H1 (cell line): ENCODE results near the gene ELMO3.

Experiments used
- ASH2L ChIP-seq: fragments of 200-600, 300-600 bp; sonication (generic); IDR thresholded peaks from one replicate; pipeline ENCODE4 v1.7.1; 2017; ENCODE audit warnings: low read length
- ATF2 ChIP-seq: IDR thresholded peaks from 2 replicates; pipeline ENCODE4 v1.6.1; 2012; ENCODE audit warnings: low read length, inconsistent platforms
- CBX5 ChIP-seq: fragments of 300-800, 300-1000 bp; sonication (generic); IDR thresholded peaks from 2 replicates; pipeline ENCODE4 v1.7.1; 2016; ENCODE audit warnings: antibody characterized with exemption, low read length, low read depth
- CREB1 ChIP-seq: IDR thresholded peaks from 2 replicates; pipeline ENCODE4 v1.6.1; 2012; ENCODE audit warnings: inconsistent platforms
- EP300 ChIP-seq, 2 experiments: IDR thresholded peaks; 1 replicate in 1 of 2; 2 replicates in 1 of 2; pipeline ENCODE4 v1.6.1; 2011 to 2012; ENCODE audit warnings: low read depth in 2 of 2, low read length in 2 of 2, mild to moderate bottlenecking in 2 of 2, borderline replicate concordance in 1 of 2, inconsistent platforms in 1 of 2, moderate library complexity in 1 of 2
- EZH2 ChIP-seq: fragments of 200-600 bp; sonication (generic); IDR thresholded peaks from 2 replicates; pipeline ENCODE4 v1.7.1; 2012; ENCODE audit warnings: low read depth, mild to moderate bottlenecking, moderate library complexity, low read length, inconsistent platforms; ENCODE audit not compliant: severe bottlenecking
- HDAC2 ChIP-seq, 2 experiments: fragments of 300-600 bp in 1 of 2; sonication (generic) in 1 of 2; IDR thresholded peaks; 2 replicates each; pipeline ENCODE4 v1.6.1; 2011 to 2012; ENCODE audit warnings: low read depth in 2 of 2, low read length in 2 of 2, mild to moderate bottlenecking in 2 of 2, moderate library complexity in 2 of 2, borderline replicate concordance in 1 of 2, inconsistent platforms in 1 of 2
- KDM5A ChIP-seq: fragments of 200-600 bp; IDR thresholded peaks from 2 replicates; pipeline ENCODE4 v1.7.1; 2012; ENCODE audit warnings: mild to moderate bottlenecking, low read length, inconsistent platforms, mixed read lengths
- MAX ChIP-seq: IDR thresholded peaks from 2 replicates; pipeline ENCODE4 v1.6.1; 2012; ENCODE audit warnings: inconsistent platforms
- POLR2A ChIP-seq, 2 experiments: IDR thresholded peaks; 1 replicate in 1 of 2; 2 replicates in 1 of 2; pipeline ENCODE4 v1.6.1; 2011; ENCODE audit warnings: low read depth in 2 of 2, low read length in 2 of 2, mild to moderate bottlenecking in 2 of 2; ENCODE audit errors: control extremely low read depth in 1 of 2
- RAD21 ChIP-seq, 2 experiments: IDR thresholded peaks in 1 of 2; conservative IDR thresholded peaks in 1 of 2; 2 replicates each; pipeline ENCODE4 v1.6.1; 2011; ENCODE audit warnings: low read depth in 2 of 2, low read length in 2 of 2, improper control_type of control experiment in 1 of 2, inconsistent platforms in 1 of 2, mild to moderate bottlenecking in 1 of 2, moderate library complexity in 1 of 2
- SIN3A ChIP-seq, 2 experiments: IDR thresholded peaks in 1 of 2; conservative IDR thresholded peaks in 1 of 2; 2 replicates each; pipeline ENCODE4 v1.6.1; 2011 to 2012; ENCODE audit warnings: low read length in 2 of 2, improper control_type of control experiment in 1 of 2, low read depth in 1 of 2, mild to moderate bottlenecking in 1 of 2
- SP4 ChIP-seq: IDR thresholded peaks from 2 replicates; pipeline ENCODE4 v1.6.1; 2012; ENCODE audit warnings: low read length, inconsistent platforms
- TF ChIP-seq, protein P1 (sequence below), 3 experiments: IDR thresholded peaks; 1 replicate in 2 of 3; 2 replicates in 1 of 3; pipeline versions ENCODE4 v1.5.1 to v1.6.1; 2011; ENCODE audit warnings: low read length in 3 of 3, mild to moderate bottlenecking in 3 of 3, inconsistent platforms in 2 of 3, low read depth in 1 of 3, moderate library complexity in 1 of 3; ENCODE audit not compliant: insufficient read depth in 1 of 3; ENCODE audit errors: control extremely low read depth in 1 of 3

DNA sequence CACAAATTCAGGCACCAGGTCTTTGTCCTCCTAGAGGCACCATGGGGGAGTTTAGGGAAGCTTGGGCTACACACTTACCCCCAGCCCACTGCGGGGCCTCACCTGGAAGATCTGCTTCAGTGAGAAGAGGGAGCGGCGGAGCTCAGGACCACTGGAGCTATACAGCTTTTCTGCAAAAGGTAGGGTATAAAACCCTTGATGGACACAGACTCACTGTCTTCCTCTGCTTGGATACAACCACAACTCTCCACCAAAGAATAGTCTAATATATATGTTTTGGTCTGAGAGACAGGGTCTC is 39.3 kb downstream of the ELMO3 start:
- TF ChIP-seq MAX (no peak), ATF2 (no peak), EZH2 (no peak), KDM5A (no peak), CBX5 (no peak), SIN3A (conservative IDR thresholded peaks at IDR 0.05 in 1 of 2, IDR thresholded peaks at IDR 0.05 in 1 of 2; ENCODE audit: low read depth in 1 of 2, low read length in 2 of 2) (no peak), SP4 (no peak), HDAC2 (IDR thresholded peaks at IDR 0.05; ENCODE audit: borderline replicate concordance in 1 of 2, low read depth in 2 of 2, low read length in 2 of 2) (no peak), CREB1 (no peak), POLR2A (IDR thresholded peaks at IDR 0.05; ENCODE audit: control extremely low read depth in 1 of 2, low read depth in 2 of 2, low read length in 2 of 2) (no peak), RAD21 (IDR thresholded peaks at IDR 0.05 in 1 of 2, conservative IDR thresholded peaks at IDR 0.05 in 1 of 2; ENCODE audit: low read depth in 2 of 2, low read length in 2 of 2) (no peak), ASH2L (no peak), EP300 (IDR thresholded peaks at IDR 0.05; ENCODE audit: borderline replicate concordance in 1 of 2, low read depth in 2 of 2, low read length in 2 of 2) (no peak)
- TF ChIP-seq, protein P1, sequence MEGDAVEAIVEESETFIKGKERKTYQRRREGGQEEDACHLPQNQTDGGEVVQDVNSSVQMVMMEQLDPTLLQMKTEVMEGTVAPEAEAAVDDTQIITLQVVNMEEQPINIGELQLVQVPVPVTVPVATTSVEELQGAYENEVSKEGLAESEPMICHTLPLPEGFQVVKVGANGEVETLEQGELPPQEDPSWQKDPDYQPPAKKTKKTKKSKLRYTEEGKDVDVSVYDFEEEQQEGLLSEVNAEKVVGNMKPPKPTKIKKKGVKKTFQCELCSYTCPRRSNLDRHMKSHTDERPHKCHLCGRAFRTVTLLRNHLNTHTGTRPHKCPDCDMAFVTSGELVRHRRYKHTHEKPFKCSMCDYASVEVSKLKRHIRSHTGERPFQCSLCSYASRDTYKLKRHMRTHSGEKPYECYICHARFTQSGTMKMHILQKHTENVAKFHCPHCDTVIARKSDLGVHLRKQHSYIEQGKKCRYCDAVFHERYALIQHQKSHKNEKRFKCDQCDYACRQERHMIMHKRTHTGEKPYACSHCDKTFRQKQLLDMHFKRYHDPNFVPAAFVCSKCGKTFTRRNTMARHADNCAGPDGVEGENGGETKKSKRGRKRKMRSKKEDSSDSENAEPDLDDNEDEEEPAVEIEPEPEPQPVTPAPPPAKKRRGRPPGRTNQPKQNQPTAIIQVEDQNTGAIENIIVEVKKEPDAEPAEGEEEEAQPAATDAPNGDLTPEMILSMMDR (IDR thresholded peaks at IDR 0.05; ENCODE audit: control extremely low read depth in 1 of 3, insufficient read depth in 1 of 3, low read depth in 1 of 3, low read length in 3 of 3): no peak
